PC-3 (cell line): ENCODE measurements around the gene FANCE. TPM values are rescaled to one million over a fixed set of nuclear protein-coding genes. Genes with fewer than 3 reads are reported as not detected.

Experiments
- ATAC-seq: fragments of 200-7000 bp; cut with Tn5 transposase; 2 replicates; pipeline ENCODE4 v1.9.1; 2020; ENCODE audit warnings: mild to moderate bottlenecking, moderate library complexity
- BruUV-seq: library from RNA; stranded (reverse); fragments of 400-500 nt; replicated peaks from 2 replicates; lab custom pipeline; 2021; lab: Mats Ljungman, UMichigan
- CTCF ChIA-PET: fragments of 300-600 bp; sonication (Branson Sonifier 250); formaldehyde crosslinking; loops from one replicate; lab custom pipeline; 2022; ENCODE audit warnings: antibody characterized with exemption; lab: Charles Lee
- POLR2A ChIA-PET: fragments of 300-600 bp; sonication (Branson Sonifier 250); formaldehyde crosslinking; loops from one replicate; lab custom pipeline; 2022; ENCODE audit warnings: antibody characterized with exemption; ENCODE audit not compliant: unreplicated experiment; lab: Charles Lee
- DNase-seq: peaks from one replicate; pipeline ENCODE4 v3.0.0-alpha.2; 2015
- H2AFZ ChIP-seq: fragments of 300-600 bp; sonication (generic); 2 replicates; pipeline ENCODE4 v1.6.0; 2016; ENCODE audit warnings: antibody characterized with exemption, low read length
- H3F3A ChIP-seq: fragments of 300-600 bp; sonication (generic); one replicate; pipeline ENCODE4 v1.6.0; 2017; ENCODE audit warnings: antibody characterized with exemption, low read length, control low read depth, mild to moderate bottlenecking; ENCODE audit not compliant: unreplicated experiment
- H3K27ac ChIP-seq: fragments of 300-600 bp; sonication (generic); 2 replicates; pipeline ENCODE4 v1.5.1; 2016; ENCODE audit warnings: mild to moderate bottlenecking, low read length
- H3K27me3 ChIP-seq: fragments of 300-600 bp; sonication (generic); 2 replicates; pipeline ENCODE4 v1.6.1; 2016; ENCODE audit warnings: low read length, mixed read lengths
- H3K36me3 ChIP-seq: fragments of 300-600 bp; sonication (generic); 2 replicates; pipeline ENCODE4 v1.6.1; 2016; ENCODE audit warnings: low read depth, mixed run types, low read length, mixed read lengths
- H3K4me1 ChIP-seq: fragments of 300-600 bp; sonication (generic); 2 replicates; pipeline ENCODE4 v1.5.1; 2016; ENCODE audit warnings: low read length; ENCODE audit not compliant: insufficient read depth
- H3K4me2 ChIP-seq: fragments of 300-600 bp; sonication (generic); 2 replicates; pipeline ENCODE4 v1.6.0; 2016; ENCODE audit warnings: low read length
- H3K4me3 ChIP-seq: fragments of 300-600 bp; sonication (generic); 2 replicates; pipeline ENCODE4 v1.5.1; 2016; ENCODE audit warnings: mild to moderate bottlenecking, low read length, mixed read lengths
- H3K79me2 ChIP-seq: fragments of 300-600 bp; sonication (generic); 2 replicates; pipeline ENCODE4 v1.6.1; 2017; ENCODE audit warnings: low read length, mixed read lengths
- H3K9ac ChIP-seq: fragments of 300-600 bp; sonication (generic); 2 replicates; pipeline ENCODE4 v1.6.0; 2016; ENCODE audit warnings: mild to moderate bottlenecking, low read length
- H3K9me2 ChIP-seq: fragments of 300-600 bp; sonication (generic); replicated peaks from 2 replicates; pipeline ENCODE4 v1.6.1; 2016; ENCODE audit warnings: mixed run types, low read length, mixed read lengths
- H3K9me3 ChIP-seq: fragments of 300-600 bp; sonication (generic); 2 replicates; pipeline ENCODE4 v1.6.1; 2016; ENCODE audit warnings: low read length, mixed read lengths
- H4K20me1 ChIP-seq: fragments of 300-600 bp; sonication (generic); 2 replicates; pipeline ENCODE4 v1.6.1; 2016; ENCODE audit warnings: low read length, mixed read lengths
- CTCF ChIP-seq: fragments of 300-600 bp; sonication (generic); conservative IDR thresholded peaks from 2 replicates; pipeline ENCODE4 v1.5.1; 2017; ENCODE audit warnings: antibody characterized with exemption, low read depth, mild to moderate bottlenecking, low read length
- EZH2 ChIP-seq: fragments of 300-600 bp; sonication (generic); IDR thresholded peaks from one replicate; pipeline ENCODE4 v1.6.1; 2017; ENCODE audit warnings: antibody characterized with exemption, mild to moderate bottlenecking, low read length; ENCODE audit not compliant: unreplicated experiment
- EZH2phosphoT487 ChIP-seq: fragments of 300-600 bp; sonication (generic); IDR thresholded peaks from 2 replicates; pipeline ENCODE4 v1.6.1; 2018; ENCODE audit warnings: mild to moderate bottlenecking, antibody characterized with exemption, low read length, borderline replicate concordance
- intact Hi-C: fragments of 100-400 bp; cut with micrococcal nuclease; formaldehyde crosslinking; loops from 2 replicates; pipeline ENCODE4 v1.9.0; 2023
- total RNA-seq: library from RNA; depleted of rRNA; stranded (reverse); fragments of >200 nt; gene quantifications from 2 replicates; pipeline ENCODE4 v1.2.3, GENCODE V29; 2014

Gene FANCE
- total RNA-seq, 1 experiment from 2014 or later: 13.8 TPM

GRCh38 chr6:35470663-35471120 is 18.6 kb downstream of the FANCE start:
- peaks cover 27% of the 10 kb centered on the region for H3K4me1 ChIP-seq
- BruUV-seq: no TSS peak
- peak overlapping the region; percentile 99 for H3K4me2 ChIP-seq
- H3K9ac ChIP-seq: 0 out of 2 replicates have a peak overlapping the region, but pooled peaks have one; percentile 0
- TF ChIP-seq EZH2: no peak
- no peak for TF ChIP-seq CTCF
- no peak for TF ChIP-seq EZH2phosphoT487
- H4K20me1 ChIP-seq: peaks cover 52% of the 10 kb centered on the region
- ChIA-PET CTCF (interaction anchor here (0.6 kb wide), 1 partner anchor 65 kb away, joined by 5 read pairs; no protein-coding TSS in a partner anchor), POLR2A (interaction anchor here (0.6 kb wide), 1 partner anchor 25 kb away, joined by 4 read pairs; no protein-coding TSS in a partner anchor)
- H3K79me2 ChIP-seq: peaks cover 45% of the 10 kb centered on the region
- H3K9me3 ChIP-seq: no peaks in the 10 kb centered on the region
- H3K36me3 ChIP-seq: peaks cover 47% of the 10 kb centered on the region
- H3K4me3 ChIP-seq: peak overlapping the region; percentile 82
- H3K9me2 ChIP-seq: no peaks in the 10 kb centered on the region
- ATAC-seq (no peak), DNase-seq (no peak)
- no peak overlapping the region for H2AFZ ChIP-seq
- no peaks in the 10 kb centered on the region for H3K27me3 ChIP-seq
- intact Hi-C loops: no loop called here
- peaks cover 41% of the 10 kb centered on the region for H3F3A ChIP-seq
- no peak overlapping the region for H3K27ac ChIP-seq

DNA sequence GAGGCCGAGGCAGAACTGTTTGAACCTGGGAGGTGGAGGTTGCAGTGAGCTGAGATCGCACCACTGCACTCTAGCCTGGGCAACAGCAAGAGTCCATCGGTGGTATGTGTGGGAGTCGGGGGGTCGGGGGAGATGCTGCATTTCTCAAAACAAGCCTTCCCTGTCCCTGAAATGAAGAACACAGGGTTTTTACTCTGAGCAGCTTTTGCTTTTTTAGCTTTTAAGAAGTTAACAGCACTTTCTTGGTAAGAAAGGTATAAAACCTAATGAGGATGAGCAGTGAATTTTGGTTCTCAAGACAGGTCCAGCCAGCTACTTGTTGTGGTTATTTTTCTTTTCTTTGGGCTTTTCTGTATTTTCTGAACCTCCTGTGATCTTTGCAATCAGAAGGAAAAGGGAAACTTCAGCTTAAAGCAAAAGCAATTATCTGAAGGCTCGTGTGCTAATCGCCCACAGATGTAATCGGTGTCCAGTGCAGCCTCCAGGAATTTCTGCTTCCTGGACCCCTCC is 19.8 kb downstream of the FANCE start:
- Histone ChIP-seq H4K20me1 (peaks cover 52% of the 10 kb centered on the region), H3K4me1 (peaks cover 27% of the 10 kb centered on the region), H3K9me3 (no peaks in the 10 kb centered on the region), H3K9ac (no peak overlapping the region), H3K4me2 (peak overlapping the region; percentile 99), H3K36me3 (peaks cover 47% of the 10 kb centered on the region), H3K27ac (no peak overlapping the region), H3K4me3 (peak overlapping the region; percentile 82; the same call in 1 of the 2 replicates), H2AFZ (no peak overlapping the region), H3K79me2 (peaks cover 45% of the 10 kb centered on the region), H3K9me2 (no peaks in the 10 kb centered on the region), H3F3A (peaks cover 41% of the 10 kb centered on the region), H3K27me3 (no peaks in the 10 kb centered on the region)
- no TSS peak for BruUV-seq
- no peak for ATAC-seq
- intact Hi-C loops: no loop called here
- POLR2A ChIA-PET: interaction anchor here (0.5 to 0.6 kb wide), 2 partner anchors 130 to 204 kb away, joined by 3 to 6 read pairs; no protein-coding TSS in a partner anchor
- DNase-seq: no peak
- TF ChIP-seq EZH2phosphoT487: no peak
- no peak for TF ChIP-seq EZH2
- TF ChIP-seq CTCF: no peak
- CTCF ChIA-PET: interaction anchor here (0.6 kb wide), 1 partner anchor 45 kb away, joined by 3 read pairs; no protein-coding TSS in a partner anchor
